Measurements from ENCODE around the gene TLE4.

TLE4 gene

DNA sequence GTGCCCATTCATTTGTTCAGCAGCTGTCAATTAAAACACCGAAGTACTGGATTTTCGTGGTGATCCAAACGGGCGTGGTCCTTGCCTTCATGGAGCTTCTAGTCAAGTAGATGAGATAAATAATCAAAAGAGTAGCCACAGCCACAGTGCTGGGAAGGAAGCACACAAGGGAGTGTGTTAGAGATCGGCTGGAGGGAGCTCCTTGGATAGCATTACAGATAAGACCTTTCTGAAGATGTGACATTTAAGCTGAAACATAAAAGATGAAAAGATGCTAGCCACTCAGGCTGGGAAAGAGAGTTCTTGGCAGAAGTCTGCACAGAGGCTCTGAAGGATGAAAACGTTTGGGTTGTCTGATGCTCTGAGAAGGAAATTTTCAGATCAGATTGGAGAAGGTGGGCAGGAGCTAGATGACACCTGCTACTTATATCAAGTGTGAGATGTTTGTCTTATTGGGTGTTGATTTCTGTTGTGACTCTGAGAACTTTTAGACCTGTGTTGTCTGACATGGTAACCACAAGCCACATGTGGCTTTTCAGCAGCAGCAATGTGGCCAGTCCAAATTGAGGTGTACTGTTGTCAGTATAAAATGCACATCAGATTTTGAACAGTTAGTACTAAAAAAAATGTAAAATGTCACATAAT lies 123.9 kb downstream of the TLE4 start:
- TF ChIP-seq, protein P1, sequence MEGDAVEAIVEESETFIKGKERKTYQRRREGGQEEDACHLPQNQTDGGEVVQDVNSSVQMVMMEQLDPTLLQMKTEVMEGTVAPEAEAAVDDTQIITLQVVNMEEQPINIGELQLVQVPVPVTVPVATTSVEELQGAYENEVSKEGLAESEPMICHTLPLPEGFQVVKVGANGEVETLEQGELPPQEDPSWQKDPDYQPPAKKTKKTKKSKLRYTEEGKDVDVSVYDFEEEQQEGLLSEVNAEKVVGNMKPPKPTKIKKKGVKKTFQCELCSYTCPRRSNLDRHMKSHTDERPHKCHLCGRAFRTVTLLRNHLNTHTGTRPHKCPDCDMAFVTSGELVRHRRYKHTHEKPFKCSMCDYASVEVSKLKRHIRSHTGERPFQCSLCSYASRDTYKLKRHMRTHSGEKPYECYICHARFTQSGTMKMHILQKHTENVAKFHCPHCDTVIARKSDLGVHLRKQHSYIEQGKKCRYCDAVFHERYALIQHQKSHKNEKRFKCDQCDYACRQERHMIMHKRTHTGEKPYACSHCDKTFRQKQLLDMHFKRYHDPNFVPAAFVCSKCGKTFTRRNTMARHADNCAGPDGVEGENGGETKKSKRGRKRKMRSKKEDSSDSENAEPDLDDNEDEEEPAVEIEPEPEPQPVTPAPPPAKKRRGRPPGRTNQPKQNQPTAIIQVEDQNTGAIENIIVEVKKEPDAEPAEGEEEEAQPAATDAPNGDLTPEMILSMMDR (conservative IDR thresholded peaks at IDR 0.05), result no peak
- no peak overlapping the region for H3K27ac ChIP-seq

DNA sequence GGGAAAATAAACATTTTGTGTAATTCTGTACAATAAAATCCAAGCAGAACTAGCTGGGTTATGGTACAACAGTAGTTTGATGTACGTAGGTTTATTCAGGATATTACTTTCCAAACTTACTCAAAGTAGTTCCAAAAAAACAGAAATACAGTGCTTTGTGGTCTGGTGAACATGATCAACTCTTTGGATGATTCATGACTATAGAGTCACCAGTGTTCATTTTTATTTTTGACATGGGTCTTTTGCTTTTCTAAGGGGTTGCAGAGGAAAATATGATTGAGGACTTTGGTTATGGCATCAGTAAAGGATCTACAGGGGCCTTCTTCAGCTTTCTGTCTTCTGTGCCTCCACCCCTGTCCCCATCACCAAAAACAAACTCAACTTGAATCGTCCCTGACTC lies 127.2 kb downstream of the TLE4 start:
- TF ChIP-seq, protein P1 (conservative IDR thresholded peaks at IDR 0.05), result no peak
- H3K27ac ChIP-seq, result no peak overlapping the region

DNA sequence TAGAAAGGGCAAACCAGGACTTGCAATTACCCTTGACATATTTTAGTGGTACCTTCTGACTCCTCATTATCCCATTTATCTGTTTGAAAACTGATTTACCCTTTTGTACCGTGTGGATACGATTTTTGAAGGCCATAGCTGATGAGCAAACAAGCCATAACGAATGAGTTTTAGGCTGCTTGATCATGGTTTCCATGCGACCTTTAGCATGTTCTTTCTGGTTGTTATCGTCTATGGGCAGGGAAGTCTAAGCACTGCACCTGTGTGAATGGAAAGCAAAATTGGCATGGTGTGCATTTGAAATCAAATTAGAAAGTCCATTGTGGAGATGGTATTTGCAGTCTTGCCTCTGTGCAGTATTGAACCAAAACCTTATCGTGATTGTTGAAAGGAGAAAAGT lies 127.7 kb downstream of the TLE4 start:
- TF ChIP-seq, protein P1 (conservative IDR thresholded peaks at IDR 0.05), result no peak
- H3K27ac ChIP-seq, result no peak overlapping the region

DNA sequence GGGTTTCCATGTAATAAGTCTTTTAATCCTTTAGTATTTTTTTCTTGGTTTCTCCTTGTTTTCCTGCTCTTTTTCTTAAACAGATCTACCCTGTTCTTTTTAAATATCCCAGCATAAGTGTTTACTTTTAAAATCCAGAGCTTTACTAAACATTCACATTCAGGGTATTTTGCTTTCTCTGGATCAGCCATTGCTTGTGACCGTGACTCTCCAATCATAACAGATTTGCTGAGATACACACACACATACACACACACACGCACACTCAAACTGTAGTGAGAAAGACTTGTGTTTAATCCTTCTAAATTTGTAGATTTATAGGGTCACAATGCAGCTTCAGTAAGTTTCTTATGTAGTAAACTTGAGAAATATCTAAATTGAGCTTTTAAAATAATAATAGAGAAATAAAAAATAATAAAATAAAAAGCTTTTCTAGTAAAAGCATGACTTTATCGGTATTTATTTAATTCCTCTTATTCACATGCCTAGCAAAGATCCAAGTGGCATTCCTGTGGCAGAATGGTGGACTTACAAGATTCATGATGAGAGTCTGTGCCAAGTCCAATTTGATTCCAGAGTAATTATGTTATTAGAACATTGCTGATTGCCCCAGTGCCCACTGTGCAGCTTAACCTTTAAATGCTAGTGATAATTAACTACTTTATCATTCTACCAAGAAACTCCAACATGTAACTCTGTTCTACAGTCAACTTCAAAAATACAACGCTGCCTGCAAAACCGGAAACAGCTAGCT lies 129.0 kb downstream of the TLE4 start:
- no peak overlapping the region for H3K27ac ChIP-seq
- TF ChIP-seq, protein P1 (conservative IDR thresholded peaks at IDR 0.05), result no peak

DNA sequence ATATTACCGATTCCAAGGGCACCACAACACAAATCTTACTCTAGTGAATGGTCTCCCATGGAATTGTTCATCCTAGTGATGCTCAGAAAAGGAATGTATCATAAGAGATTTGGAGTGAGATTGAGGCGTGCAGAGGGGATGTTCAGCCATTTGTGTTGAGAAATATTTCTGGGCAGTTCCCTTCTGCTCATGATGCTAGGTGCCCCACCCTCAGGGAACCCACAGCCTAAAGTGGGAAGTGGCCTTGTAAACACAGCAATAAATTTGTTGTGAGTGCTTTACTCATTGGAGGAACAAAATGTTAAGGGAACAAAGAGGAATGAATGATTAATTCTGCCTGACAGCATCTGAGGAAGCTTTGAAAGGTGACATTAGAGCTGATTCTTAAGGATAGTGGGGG lies 129.9 kb downstream of the TLE4 start:
- TF ChIP-seq, protein P1 (conservative IDR thresholded peaks at IDR 0.05), result no peak
- H3K27ac ChIP-seq, result no peak overlapping the region

DNA sequence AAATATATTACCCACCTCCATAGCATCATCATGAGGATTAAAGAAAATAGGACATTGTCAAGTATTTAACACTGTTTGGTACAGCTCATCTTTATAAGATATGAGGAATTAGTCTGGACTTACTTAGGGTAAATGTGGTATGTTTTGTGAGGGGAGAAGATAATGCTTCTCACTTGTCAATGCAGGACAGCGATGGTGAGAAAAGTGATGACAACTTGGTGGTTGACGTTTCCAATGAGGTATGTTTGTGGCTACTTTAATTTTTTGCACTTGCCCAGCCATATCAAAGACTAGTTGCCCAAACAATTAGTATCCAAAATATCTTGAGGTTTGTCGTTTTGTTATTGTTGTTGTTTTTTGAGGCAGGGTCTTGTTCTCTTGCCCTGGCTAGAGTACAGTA lies 133.9 kb downstream of the TLE4 start:
- TF ChIP-seq, protein P1 (conservative IDR thresholded peaks at IDR 0.05), result no peak
- no peak overlapping the region for H3K27ac ChIP-seq

DNA sequence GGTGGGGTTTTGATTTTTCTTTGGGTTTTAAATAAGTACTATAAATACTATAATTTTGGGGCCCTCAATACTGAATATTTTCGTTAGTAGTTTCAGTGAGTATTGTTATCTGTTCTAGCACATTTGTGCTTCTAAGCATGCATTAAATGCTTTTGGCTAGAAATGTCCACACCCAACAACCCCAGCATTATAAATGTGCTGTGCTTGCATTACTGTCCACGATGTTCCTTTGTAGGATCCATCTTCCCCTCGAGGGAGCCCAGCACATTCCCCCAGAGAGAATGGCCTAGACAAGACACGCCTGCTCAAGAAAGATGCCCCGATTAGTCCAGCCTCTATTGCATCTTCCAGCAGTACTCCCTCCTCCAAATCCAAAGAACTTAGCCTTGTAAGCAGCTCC lies 134.7 kb downstream of the TLE4 start:
- TF ChIP-seq, protein P1 (conservative IDR thresholded peaks at IDR 0.05), result no peak
- H3K27ac ChIP-seq, result no peak overlapping the region
